Right lobe of liver (tissue), 4 donors: ENCODE measurements around the gene CBR4.
A peak's percentile ranks its signal among the peaks of the same experiment; 100 is the strongest.

Experiments
- POLR2A ChIP-seq: fragments of 450-650 bp; IDR thresholded peaks from one replicate; pipeline ENCODE4 v1.6.1; 2017; ENCODE audit warnings: antibody characterized with exemption, mild to moderate bottlenecking
- TF ChIP-seq, protein P1 (sequence below), 4 donors: fragments of 200-600 bp in 3 of 4; fragments of 450-650 bp in 1 of 4; IDR thresholded peaks; one replicate each; pipeline versions ENCODE4 v1.5.1 to v1.8.0; 2016 to 2022; ENCODE audit warnings: antibody characterized with exemption in 4 of 4, mild to moderate bottlenecking in 2 of 4
- donor health status: DM: no; HTN: no; CAD: no.
- donor health status: DM: no; HTN: no; CAD: no.
- donor health status: DM: no; HTN: yes; CAD: no.

DNA sequence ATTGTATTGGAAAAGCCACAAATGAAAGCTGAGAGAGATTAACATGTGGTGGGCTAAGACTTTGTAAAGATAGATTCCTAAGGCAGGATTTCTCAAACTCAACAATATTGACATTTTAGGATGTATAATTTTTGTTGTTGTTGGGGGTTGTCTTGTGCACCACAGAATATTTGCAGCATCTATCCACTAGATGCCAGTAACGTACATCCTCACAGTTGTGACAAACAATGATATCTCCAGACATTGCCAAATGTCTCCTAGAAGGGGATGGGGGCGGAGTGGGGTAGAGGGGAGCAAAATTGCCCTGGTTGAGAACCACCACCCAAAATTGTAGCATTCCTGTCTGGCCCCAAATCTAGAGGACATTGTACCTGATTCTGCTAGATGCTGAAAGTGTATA is 14.7 kb upstream of the CBR4 start:
- TF ChIP-seq, protein P1, sequence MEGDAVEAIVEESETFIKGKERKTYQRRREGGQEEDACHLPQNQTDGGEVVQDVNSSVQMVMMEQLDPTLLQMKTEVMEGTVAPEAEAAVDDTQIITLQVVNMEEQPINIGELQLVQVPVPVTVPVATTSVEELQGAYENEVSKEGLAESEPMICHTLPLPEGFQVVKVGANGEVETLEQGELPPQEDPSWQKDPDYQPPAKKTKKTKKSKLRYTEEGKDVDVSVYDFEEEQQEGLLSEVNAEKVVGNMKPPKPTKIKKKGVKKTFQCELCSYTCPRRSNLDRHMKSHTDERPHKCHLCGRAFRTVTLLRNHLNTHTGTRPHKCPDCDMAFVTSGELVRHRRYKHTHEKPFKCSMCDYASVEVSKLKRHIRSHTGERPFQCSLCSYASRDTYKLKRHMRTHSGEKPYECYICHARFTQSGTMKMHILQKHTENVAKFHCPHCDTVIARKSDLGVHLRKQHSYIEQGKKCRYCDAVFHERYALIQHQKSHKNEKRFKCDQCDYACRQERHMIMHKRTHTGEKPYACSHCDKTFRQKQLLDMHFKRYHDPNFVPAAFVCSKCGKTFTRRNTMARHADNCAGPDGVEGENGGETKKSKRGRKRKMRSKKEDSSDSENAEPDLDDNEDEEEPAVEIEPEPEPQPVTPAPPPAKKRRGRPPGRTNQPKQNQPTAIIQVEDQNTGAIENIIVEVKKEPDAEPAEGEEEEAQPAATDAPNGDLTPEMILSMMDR (IDR thresholded peaks at IDR 0.05): peak; percentile 47 to 73 (median 62)
- TF ChIP-seq POLR2A: no peak
